Right cardiac atrium (tissue), 5 donors: Measurements from ENCODE around the gene METTL13. TPM values are rescaled to one million over a fixed set of nuclear protein-coding genes. Genes with fewer than 3 reads are reported as not detected.
A peak's percentile ranks its signal among the peaks of the same experiment; 100 is the strongest.
"Not testable (repeated sequence)": the region's sequence is repeated elsewhere in the genome, so short reads cannot be mapped to it uniquely, and the experiment has no call there.

Experiments used
- ATAC-seq, 2 donors: fragments of 200-7000 bp; cut with Tn5 transposase; one replicate each; pipeline versions ENCODE4 v1.8.0 to v1.9.1; 2020; ENCODE audit warnings: moderate library complexity in 2 of 2, mild to moderate bottlenecking in 1 of 2
- DNase-seq, 3 donors: peaks; one replicate each; pipeline ENCODE4 v3.0.0-alpha.2; 2020
- H3K27ac ChIP-seq: one replicate; pipeline ENCODE4 v1.5.1; 2013; ENCODE audit warnings: mild to moderate bottlenecking, low read length, control low read depth, moderate library complexity
- H3K27me3 ChIP-seq: one replicate; pipeline ENCODE4 v1.6.1; 2013; ENCODE audit not compliant: control insufficient read depth, insufficient read depth
- H3K4me1 ChIP-seq: one replicate; pipeline ENCODE4 v1.6.1; 2013; ENCODE audit warnings: low read length; ENCODE audit not compliant: control insufficient read depth, insufficient read depth
- H3K4me3 ChIP-seq: one replicate; pipeline ENCODE4 v1.5.1; 2013; ENCODE audit warnings: low read length, control low read depth
- H3K9me3 ChIP-seq: one replicate; pipeline ENCODE4 v1.6.1; 2013; ENCODE audit warnings: low read length; ENCODE audit not compliant: control insufficient read depth
- WGBS: extraction: QIAGEN DNeasy Blood & Tissue Kit; methylation state at CpG from one replicate; pipeline ENCODE4 v1.1.7; 2013; 5-methylcytosine and 5-hydroxymethylcytosine counted together
- intact Hi-C, 4 donors: fragments of 100-400 bp; cut with DNase I; formaldehyde crosslinking; loops; one replicate each; pipeline versions ENCODE4 v1.11.0 to v1.14.0; 2022 to 2023
- polyA plus RNA-seq: library from polyadenylated mRNA; stranded (reverse); fragments of 200-250 nt; gene quantifications from one replicate; pipeline ENCODE4 v1.2.3, GENCODE V29; 2013
- total RNA-seq, 4 donors: library from RNA; stranded (reverse); fragmentation: NEBNext Ultra II Directional; extraction: Animal tissue kit (Norgen Biotek cat#: 25700); gene quantifications; one replicate each; pipeline ENCODE4 v1.2.1, GENCODE V29; 2021
- donor health status: healthy with polysubstance abuse.
- donor health status: DM: no; HTN: yes; CAD: no.
- donor health status: DM: no; HTN: no; CAD: no.
- donor health status: DM: no; HTN: yes; CAD: no; lungs with severe emphysema.
- donor health status: DM: yes; HTN: yes; CAD: no.

METTL13 gene
- total and polyA plus RNA-seq, 5 donors = 9.6 to 19.9 (median 14.2) TPM

DNA sequence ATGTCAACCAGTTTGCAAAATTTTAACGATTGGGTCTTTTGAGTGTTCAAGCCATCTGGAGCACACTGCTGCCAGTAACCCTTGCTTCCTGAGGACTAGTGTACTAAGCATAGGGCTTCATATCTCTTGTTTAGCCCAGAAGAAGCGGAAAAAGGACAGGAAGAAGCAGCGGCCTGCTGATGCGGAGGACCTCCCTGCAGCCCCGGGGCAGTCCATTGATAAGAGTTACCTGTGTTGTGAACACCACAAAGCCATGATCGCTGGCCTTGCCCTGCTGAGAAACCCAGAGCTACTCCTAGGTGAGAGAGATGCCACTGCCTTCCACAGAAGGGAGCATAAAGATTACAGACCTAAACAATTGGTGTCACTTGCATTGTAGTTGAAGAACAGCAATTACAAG is 8.9 kb downstream of the METTL13 start:
- Histone ChIP-seq H3K27ac (no peak overlapping the region), H3K9me3 (no peaks in the 10 kb centered on the region), H3K4me1 (no peaks in the 10 kb centered on the region), H3K27me3 (no peaks in the 10 kb centered on the region), H3K4me3 (no peak overlapping the region)
- DNase-seq (no peak), ATAC-seq (no peak)
- intact Hi-C loops = no loop called here
- WGBS = 77% methylated on average over 6 of the region's 6 CpGs

DNA sequence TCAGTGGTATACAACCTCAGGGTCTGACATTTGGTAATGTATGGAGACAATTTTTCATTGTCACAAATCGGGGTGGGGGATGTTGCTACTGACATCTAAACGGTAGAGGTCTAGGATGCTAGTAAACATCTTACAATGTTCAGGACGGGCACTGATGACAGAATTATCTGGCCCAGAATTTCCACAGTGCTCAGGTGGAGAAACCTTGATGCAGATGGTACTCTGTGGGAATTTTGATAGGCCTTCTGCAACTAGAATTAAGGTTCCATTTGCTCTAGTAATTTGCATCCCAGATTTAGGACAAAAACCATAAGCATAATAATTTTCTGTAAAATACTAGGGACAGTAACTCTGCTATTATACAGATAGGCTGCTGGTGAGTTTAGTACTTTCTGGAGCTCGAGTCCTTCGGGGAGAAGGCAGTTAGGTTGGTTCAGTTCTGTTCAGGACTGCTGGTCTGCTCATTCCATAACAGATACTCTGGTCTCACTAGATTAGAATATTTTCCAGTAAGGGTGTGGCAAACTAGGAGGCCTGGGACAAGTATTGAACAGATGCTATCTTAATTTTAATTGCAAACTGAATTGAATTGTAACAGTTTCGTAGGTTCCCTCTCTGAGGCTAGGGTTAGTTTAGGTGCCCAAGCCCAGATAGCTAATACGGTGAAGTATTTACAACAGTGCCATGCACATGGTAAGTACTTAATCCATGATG is 11.4 kb downstream of the METTL13 start:
- no peaks in the 10 kb centered on the region for H3K9me3 ChIP-seq
- H3K4me3 ChIP-seq = no peak overlapping the region
- ATAC-seq (no peak), DNase-seq (no peak)
- 92% methylated on average over 7 of the region's 7 CpGs for WGBS
- no peaks in the 10 kb centered on the region for H3K27me3 ChIP-seq
- intact Hi-C loops = no loop called here
- no peaks in the 10 kb centered on the region for H3K4me1 ChIP-seq
- no peak overlapping the region for H3K27ac ChIP-seq

DNA sequence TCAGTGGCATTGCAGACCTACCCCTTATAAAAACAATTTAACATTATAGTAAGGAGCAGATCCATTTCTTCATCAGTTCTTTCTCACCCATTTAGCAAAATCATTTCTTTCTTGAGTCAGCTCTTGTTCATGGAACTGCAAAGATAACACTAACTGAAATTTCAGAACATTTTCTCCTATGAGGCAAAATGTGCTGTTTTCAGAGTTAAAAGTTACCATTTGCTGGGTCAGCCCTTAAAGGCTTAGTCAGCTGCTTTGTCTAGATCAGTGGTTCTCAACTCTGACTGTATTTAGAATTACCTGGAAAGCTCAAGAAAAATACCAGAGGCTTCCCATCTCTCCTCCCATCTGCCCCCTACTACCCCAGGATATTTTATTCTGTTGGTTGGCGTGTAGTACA is 12.2 kb downstream of the METTL13 start:
- no peak for ATAC-seq
- DNase-seq = no peak
- WGBS = 97% methylated on average over 1 of the region's 1 CpG
- intact Hi-C loops = no loop called here
- no peaks in the 10 kb centered on the region for H3K4me1 ChIP-seq
- H3K4me3 ChIP-seq = no peak overlapping the region
- no peaks in the 10 kb centered on the region for H3K9me3 ChIP-seq
- H3K27ac ChIP-seq = no peak overlapping the region
- H3K27me3 ChIP-seq = no peaks in the 10 kb centered on the region

DNA sequence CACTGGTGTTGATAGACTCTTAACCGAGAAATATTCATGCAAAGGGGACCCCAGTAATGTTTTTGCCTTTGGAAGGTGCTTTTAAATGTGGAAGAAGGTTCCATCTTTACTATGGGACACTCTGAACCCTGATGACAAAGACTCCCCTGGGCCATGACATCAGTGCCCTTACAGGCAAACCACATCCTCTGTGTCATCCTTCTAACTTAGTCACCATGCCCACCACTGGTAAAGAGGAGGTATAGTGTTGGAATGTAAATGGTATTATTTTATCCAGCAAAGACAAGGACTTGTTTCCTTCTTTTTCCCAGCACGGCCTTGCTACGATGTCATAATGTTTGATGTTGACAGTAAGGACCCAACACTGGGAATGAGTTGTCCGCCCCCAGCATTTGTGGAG is 12.6 kb downstream of the METTL13 start:
- no peaks in the 10 kb centered on the region for H3K27me3 ChIP-seq
- no peaks in the 10 kb centered on the region for H3K9me3 ChIP-seq
- DNase-seq = no peak
- WGBS = 93% methylated on average over 4 of the region's 4 CpGs
- intact Hi-C loops = no loop called here
- no peak for ATAC-seq
- no peak overlapping the region for H3K27ac ChIP-seq
- H3K4me1 ChIP-seq = no peaks in the 10 kb centered on the region
- H3K4me3 ChIP-seq = no peak overlapping the region

- H3K27ac ChIP-seq = no peak overlapping the region
- no peaks in the 10 kb centered on the region for H3K9me3 ChIP-seq
- ATAC-seq = no peak
- H3K27me3 ChIP-seq = no peaks in the 10 kb centered on the region
- no peak for DNase-seq
- WGBS = 92% methylated on average over 5 of the region's 5 CpGs
- no peaks in the 10 kb centered on the region for H3K4me1 ChIP-seq
- H3K4me3 ChIP-seq = no peak overlapping the region
- intact Hi-C loops = no loop called here
These were observed 15.1 kb downstream of the METTL13 start for GRCh38 chr1:171796592-171796991.

GRCh38 chr1:171798311-171798710 is 16.9 kb downstream of the METTL13 start:
- no peaks in the 10 kb centered on the region for H3K9me3 ChIP-seq
- intact Hi-C loops = no loop called here
- no peak overlapping the region for H3K4me3 ChIP-seq
- H3K27ac ChIP-seq = no peak overlapping the region
- no peaks in the 10 kb centered on the region for H3K4me1 ChIP-seq
- H3K27me3 ChIP-seq = no peaks in the 10 kb centered on the region
- ATAC-seq = no peak
- WGBS = 89% methylated on average over 3 of the region's 3 CpGs
- no peak for DNase-seq

GRCh38 chr1:171798765-171799164 is 17.3 kb downstream of the METTL13 start:
- DNase-seq = no peak
- Histone ChIP-seq H3K4me3 (no peak overlapping the region), H3K27me3 (no peaks in the 10 kb centered on the region), H3K27ac (no peak overlapping the region), H3K9me3 (no peaks in the 10 kb centered on the region), H3K4me1 (no peaks in the 10 kb centered on the region)
- intact Hi-C loops = no loop called here
- 64% methylated on average over 3 of the region's 3 CpGs for WGBS
- peak; percentile 21 to 42 for ATAC-seq

DNA sequence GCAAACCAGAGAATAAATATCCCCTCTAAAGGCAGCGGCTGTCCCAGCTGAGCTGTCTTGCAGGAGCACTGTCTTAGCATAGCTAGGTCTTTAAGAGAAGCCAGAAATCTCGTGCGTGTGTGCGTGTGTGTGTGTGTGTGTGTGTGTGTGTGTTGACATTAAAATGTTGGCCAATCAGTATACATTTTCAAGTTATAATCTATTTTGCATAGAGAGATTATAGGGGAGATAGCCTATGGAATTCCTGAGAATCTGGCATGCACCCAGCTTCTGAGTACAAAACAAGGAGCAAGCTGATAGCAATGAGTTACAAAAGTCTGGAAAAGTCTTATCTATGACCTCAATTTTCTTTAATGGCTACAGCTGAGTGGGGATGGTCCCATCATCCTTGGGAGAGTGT is 17.7 kb downstream of the METTL13 start:
- no peaks in the 10 kb centered on the region for H3K9me3 ChIP-seq
- no peaks in the 10 kb centered on the region for H3K27me3 ChIP-seq
- no peak overlapping the region for H3K27ac ChIP-seq
- peak in 1 of 3 donors; percentile 57 for DNase-seq
- intact Hi-C loops = no loop called here
- 45% methylated on average over 4 of the region's 4 CpGs for WGBS
- ATAC-seq = peak; percentile 26 to 34
- H3K4me1 ChIP-seq = no peaks in the 10 kb centered on the region
- H3K4me3 ChIP-seq = no peak overlapping the region

DNA sequence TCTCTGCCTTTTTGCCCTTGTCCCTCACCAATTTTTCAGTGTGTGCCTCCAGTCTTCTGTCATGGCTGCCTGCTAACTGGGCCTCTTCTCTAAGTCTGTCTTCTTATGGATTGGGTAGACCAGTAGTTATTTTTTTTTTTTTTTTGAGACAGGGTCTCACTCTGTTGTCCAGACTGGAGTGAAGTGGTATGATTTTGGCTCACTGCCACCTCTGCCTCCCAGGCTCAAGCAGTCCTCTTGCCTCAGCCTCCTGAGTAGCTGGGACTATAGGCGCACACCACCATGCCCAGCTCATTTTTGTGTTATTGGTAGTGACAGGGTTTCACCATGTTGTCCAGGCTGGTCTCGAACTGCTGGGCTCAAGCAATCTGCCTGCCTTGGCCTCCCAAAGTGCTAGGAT is 18.2 kb downstream of the METTL13 start:
- not testable (repeated sequence) for DNase-seq, H3K27me3 ChIP-seq, H3K4me3 ChIP-seq, H3K4me1 ChIP-seq, ATAC-seq, H3K27ac ChIP-seq, H3K9me3 ChIP-seq
- 97% methylated on average over 2 of the region's 2 CpGs for WGBS
- intact Hi-C loops = loop anchor here (2.0 to 10.0 kb wide), 3 partner anchors 185 to 625 kb away; partner anchors contain the start of gene C1orf105 (in 1 of the 4)

DNA sequence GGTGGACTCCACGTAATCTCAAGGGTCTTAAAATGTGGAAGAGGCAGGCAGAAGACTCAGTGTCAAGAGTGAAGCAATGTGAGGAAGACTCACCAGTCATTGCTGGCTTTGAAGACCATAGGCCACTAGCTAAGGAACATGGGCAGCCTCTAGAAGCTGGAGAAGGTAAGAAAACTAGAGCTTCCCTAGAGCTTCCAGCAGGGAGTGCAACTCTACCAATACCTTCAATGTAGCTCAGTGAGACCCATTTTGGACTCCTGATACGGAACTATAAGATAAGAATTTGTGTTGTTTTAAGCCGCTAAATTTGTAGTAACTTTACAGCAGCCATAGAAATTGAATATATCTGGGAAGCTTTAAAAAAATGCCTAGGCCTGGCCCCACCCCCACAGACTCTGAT is 18.9 kb downstream of the METTL13 start:
- DNase-seq (no peak), ATAC-seq (no peak)
- intact Hi-C loops = loop anchor here (2.0 to 10.0 kb wide), 3 partner anchors 184 to 624 kb away; partner anchors contain the start of gene C1orf105 (in 1 of the 4)
- H3K4me1 ChIP-seq = no peaks in the 10 kb centered on the region
- no peaks in the 10 kb centered on the region for H3K27me3 ChIP-seq
- H3K27ac ChIP-seq = no peak overlapping the region
- 91% methylated on average over 3 of the region's 3 CpGs for WGBS
- H3K4me3 ChIP-seq = no peak overlapping the region
- H3K9me3 ChIP-seq = no peaks in the 10 kb centered on the region

DNA sequence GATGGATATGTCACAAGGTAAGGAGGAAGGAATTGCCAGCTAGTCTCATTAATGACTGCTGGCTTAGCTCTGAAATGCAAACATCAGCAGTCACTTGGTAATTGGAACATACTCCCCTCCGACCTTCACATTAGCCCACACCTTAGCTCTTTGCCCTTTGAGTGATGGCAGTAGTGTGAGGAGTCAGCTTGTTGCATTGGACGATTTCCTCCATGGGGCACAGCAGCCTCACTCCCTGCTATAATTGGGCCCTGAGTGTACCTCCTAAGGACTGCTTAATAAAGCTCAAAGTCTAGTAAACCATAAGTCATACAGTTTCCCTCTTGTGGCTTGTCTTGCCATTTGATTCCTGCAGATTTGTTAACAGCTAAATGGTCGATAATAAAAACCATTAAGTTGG is 19.4 kb downstream of the METTL13 start:
- no peak for ATAC-seq
- no peak for DNase-seq
- H3K4me1 ChIP-seq = no peaks in the 10 kb centered on the region
- H3K9me3 ChIP-seq = no peaks in the 10 kb centered on the region
- intact Hi-C loops = loop anchor here (2.0 to 10.0 kb wide), 3 partner anchors 184 to 624 kb away; partner anchors contain the start of gene C1orf105 (in 1 of the 4)
- WGBS = 76% methylated on average over 3 of the region's 3 CpGs
- no peak overlapping the region for H3K4me3 ChIP-seq
- no peak overlapping the region for H3K27ac ChIP-seq
- no peaks in the 10 kb centered on the region for H3K27me3 ChIP-seq
